Karpas-422 (cell line): Measurements from ENCODE around the gene BPGM. TPM values are rescaled to one million over a fixed set of nuclear protein-coding genes. Genes with fewer than 3 reads are reported as not detected.
A peak's percentile ranks its signal among the peaks of the same experiment; 100 is the strongest.

Experiments used
- DNase-seq: peaks from one replicate; pipeline ENCODE4 v3.0.0-alpha.2; 2015
- H2AFZ ChIP-seq: fragments of 200-600 bp; sonication (generic); 2 replicates; pipeline ENCODE4 v1.6.1; 2014; ENCODE audit warnings: antibody characterized with exemption, low read length, mixed read lengths
- H3K27ac ChIP-seq: fragments of 200-600 bp; sonication (generic); 2 replicates; pipeline ENCODE4 v1.5.1; 2014; ENCODE audit warnings: mild to moderate bottlenecking, low read length, moderate library complexity
- H3K27me3 ChIP-seq: fragments of 200-600 bp; sonication (generic); 2 replicates; pipeline ENCODE4 v1.6.1; 2014; ENCODE audit warnings: low read length, mixed read lengths
- H3K36me3 ChIP-seq: fragments of 200-600 bp; sonication (generic); 2 replicates; pipeline ENCODE4 v1.6.1; 2014; ENCODE audit warnings: low read length, mixed read lengths; ENCODE audit not compliant: insufficient read depth
- H3K4me1 ChIP-seq: fragments of 200-600 bp; sonication (generic); 2 replicates; pipeline ENCODE4 v1.6.1; 2014; ENCODE audit warnings: mild to moderate bottlenecking, low read length, mixed read lengths
- H3K4me2 ChIP-seq: fragments of 200-600 bp; sonication (generic); 2 replicates; pipeline ENCODE4 v1.6.1; 2014; ENCODE audit warnings: low read length, low read depth, mild to moderate bottlenecking; ENCODE audit not compliant: poor library complexity, severe bottlenecking
- H3K4me3 ChIP-seq: fragments of 200-600 bp; sonication (generic); 2 replicates; pipeline ENCODE4 v1.5.1; 2014; ENCODE audit warnings: mild to moderate bottlenecking, antibody characterized with exemption, low read length, mixed read lengths
- H3K79me2 ChIP-seq: fragments of 200-600 bp; sonication (generic); 2 replicates; pipeline ENCODE4 v1.6.1; 2014; ENCODE audit warnings: mild to moderate bottlenecking, low read length, mixed read lengths
- H3K9ac ChIP-seq: fragments of 200-600 bp; sonication (generic); 2 replicates; pipeline ENCODE4 v1.6.0; 2014; ENCODE audit warnings: low read length
- H3K9me2 ChIP-seq: fragments of 200-600 bp; sonication (generic), shearing (Covaris generic); replicated peaks from 2 replicates; pipeline ENCODE4 v1.6.0; 2014; ENCODE audit warnings: mild to moderate bottlenecking, low read length, moderate library complexity; ENCODE audit not compliant: insufficient read depth
- H3K9me3 ChIP-seq: fragments of 300-700, 200-600 bp; sonication (generic); 2 replicates; pipeline ENCODE4 v1.6.1; 2014; ENCODE audit warnings: low read length, mixed read lengths
- H4K20me1 ChIP-seq: fragments of 200-600 bp; sonication (generic); 2 replicates; pipeline ENCODE4 v1.6.1; 2014; ENCODE audit warnings: mild to moderate bottlenecking, antibody characterized with exemption, low read length, low read depth; ENCODE audit not compliant: insufficient read depth
- total RNA-seq: library from RNA; depleted of rRNA; stranded (reverse); fragments of >200 nt; shearing (Covaris generic); gene quantifications from 2 replicates; pipeline ENCODE4 v1.2.3, GENCODE V29; 2014; ENCODE audit warnings: low replicate concordance

Gene BPGM
- total RNA-seq, 1 experiment from 2014 or later: 11.1 TPM

DNA sequence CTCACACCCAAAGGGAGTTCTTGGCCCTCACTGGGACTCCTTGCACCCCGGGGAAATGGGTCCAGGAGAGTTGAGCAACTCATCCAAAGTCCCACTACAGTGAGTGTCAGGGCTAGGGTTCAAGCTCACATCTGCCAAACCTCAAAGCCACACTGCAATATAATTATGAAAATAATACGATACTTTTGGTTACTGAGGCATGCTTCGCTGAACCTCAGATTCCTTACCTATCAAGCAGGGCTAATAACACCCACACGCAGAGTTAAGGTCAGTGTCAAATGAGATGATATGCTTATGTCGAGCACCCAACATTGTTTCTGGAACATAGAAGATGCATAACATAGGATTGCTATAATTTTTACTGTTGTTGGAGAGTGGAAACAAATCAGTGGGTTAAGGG is 58.2 kb downstream of the BPGM start:
- H3K79me2 ChIP-seq: no peaks in the 10 kb centered on the region
- no peaks in the 10 kb centered on the region for H3K27me3 ChIP-seq
- no peak overlapping the region for H3K4me3 ChIP-seq
- H3K9ac ChIP-seq: no peak overlapping the region
- H3K36me3 ChIP-seq: no peaks in the 10 kb centered on the region
- H3K9me2 ChIP-seq: no peaks in the 10 kb centered on the region
- DNase-seq: peak; percentile 51
- no peak overlapping the region for H3K4me2 ChIP-seq
- no peaks in the 10 kb centered on the region for H4K20me1 ChIP-seq
- no peaks in the 10 kb centered on the region for H3K9me3 ChIP-seq
- no peak overlapping the region for H3K27ac ChIP-seq
- H2AFZ ChIP-seq: no peak overlapping the region
- peaks cover 13% of the 10 kb centered on the region for H3K4me1 ChIP-seq

GRCh38 chr7:134705716-134706115 is 59.1 kb downstream of the BPGM start:
- Histone ChIP-seq H3K9ac (no peak overlapping the region), H3K27me3 (no peaks in the 10 kb centered on the region), H3K79me2 (no peaks in the 10 kb centered on the region), H3K4me3 (no peak overlapping the region), H3K36me3 (no peaks in the 10 kb centered on the region), H3K27ac (no peak overlapping the region), H3K9me3 (no peaks in the 10 kb centered on the region), H2AFZ (no peak overlapping the region), H3K9me2 (no peaks in the 10 kb centered on the region), H3K4me1 (peaks cover 13% of the 10 kb centered on the region), H4K20me1 (no peaks in the 10 kb centered on the region), H3K4me2 (no peak overlapping the region)
- DNase-seq: no peak

- H4K20me1 ChIP-seq: no peaks in the 10 kb centered on the region
- H3K27ac ChIP-seq: no peak overlapping the region
- no peaks in the 10 kb centered on the region for H3K9me3 ChIP-seq
- no peak overlapping the region for H3K4me3 ChIP-seq
- H3K79me2 ChIP-seq: no peaks in the 10 kb centered on the region
- H3K9me2 ChIP-seq: no peaks in the 10 kb centered on the region
- no peak overlapping the region for H3K4me2 ChIP-seq
- no peaks in the 10 kb centered on the region for H3K27me3 ChIP-seq
- DNase-seq: no peak
- no peaks in the 10 kb centered on the region for H3K36me3 ChIP-seq
- peaks cover 13% of the 10 kb centered on the region for H3K4me1 ChIP-seq
- no peak overlapping the region for H2AFZ ChIP-seq
- H3K9ac ChIP-seq: no peak overlapping the region
These were observed 59.8 kb downstream of the BPGM start for GRCh38 chr7:134706468-134706867.

GRCh38 chr7:134707663-134708378 is 61.2 kb downstream of the BPGM start:
- H3K27me3 ChIP-seq: no peaks in the 10 kb centered on the region
- H3K9me3 ChIP-seq: no peaks in the 10 kb centered on the region
- H3K9me2 ChIP-seq: no peaks in the 10 kb centered on the region
- no peak overlapping the region for H2AFZ ChIP-seq
- H4K20me1 ChIP-seq: no peaks in the 10 kb centered on the region
- peaks cover 13% of the 10 kb centered on the region for H3K4me1 ChIP-seq
- H3K27ac ChIP-seq: no peak overlapping the region
- no peak overlapping the region for H3K4me3 ChIP-seq
- no peak overlapping the region for H3K4me2 ChIP-seq
- no peaks in the 10 kb centered on the region for H3K36me3 ChIP-seq
- H3K79me2 ChIP-seq: no peaks in the 10 kb centered on the region
- H3K9ac ChIP-seq: no peak overlapping the region
- DNase-seq: no peak

- no peaks in the 10 kb centered on the region for H3K9me3 ChIP-seq
- no peak overlapping the region for H3K27ac ChIP-seq
These were observed 62.0 kb downstream of the BPGM start for GRCh38 chr7:134708692-134709091.

GRCh38 chr7:134709197-134709596 is 62.5 kb downstream of the BPGM start:
- H3K9me2 ChIP-seq: no peaks in the 10 kb centered on the region
- H3K36me3 ChIP-seq: no peaks in the 10 kb centered on the region
- no peaks in the 10 kb centered on the region for H3K9me3 ChIP-seq
- H3K9ac ChIP-seq: no peak overlapping the region
- no peaks in the 10 kb centered on the region for H3K27me3 ChIP-seq
- no peak overlapping the region for H3K4me2 ChIP-seq
- H3K79me2 ChIP-seq: no peaks in the 10 kb centered on the region
- peaks cover 13% of the 10 kb centered on the region for H3K4me1 ChIP-seq
- H3K27ac ChIP-seq: no peak overlapping the region
- H3K4me3 ChIP-seq: no peak overlapping the region
- H4K20me1 ChIP-seq: no peaks in the 10 kb centered on the region
- no peak for DNase-seq
- H2AFZ ChIP-seq: no peak overlapping the region

More at GRCh38 chr7:134708692-134709091, 62.0 kb downstream of the BPGM start:
- H3K4me3 ChIP-seq: no peak overlapping the region
- H3K9ac ChIP-seq: no peak overlapping the region
- no peaks in the 10 kb centered on the region for H3K9me2 ChIP-seq
- no peak for DNase-seq
- no peaks in the 10 kb centered on the region for H3K27me3 ChIP-seq
- no peak overlapping the region for H2AFZ ChIP-seq
- no peaks in the 10 kb centered on the region for H3K79me2 ChIP-seq
- no peaks in the 10 kb centered on the region for H3K36me3 ChIP-seq
- no peak overlapping the region for H3K4me2 ChIP-seq
- no peaks in the 10 kb centered on the region for H4K20me1 ChIP-seq
- H3K4me1 ChIP-seq: peaks cover 13% of the 10 kb centered on the region

- no peaks in the 10 kb centered on the region for H4K20me1 ChIP-seq
- H3K27me3 ChIP-seq: no peaks in the 10 kb centered on the region
- H3K27ac ChIP-seq: no peak overlapping the region
- no peak overlapping the region for H3K9ac ChIP-seq
- H3K79me2 ChIP-seq: no peaks in the 10 kb centered on the region
- no peak overlapping the region for H3K4me2 ChIP-seq
- H3K9me2 ChIP-seq: no peaks in the 10 kb centered on the region
- DNase-seq: no peak
- no peaks in the 10 kb centered on the region for H3K36me3 ChIP-seq
- H3K4me1 ChIP-seq: no peaks in the 10 kb centered on the region; the same call in 1 of the 2 replicates
- no peak overlapping the region for H2AFZ ChIP-seq
- H3K4me3 ChIP-seq: no peak overlapping the region
- H3K9me3 ChIP-seq: no peaks in the 10 kb centered on the region
These were observed 63.8 kb downstream of the BPGM start for GRCh38 chr7:134710511-134710853.

DNA sequence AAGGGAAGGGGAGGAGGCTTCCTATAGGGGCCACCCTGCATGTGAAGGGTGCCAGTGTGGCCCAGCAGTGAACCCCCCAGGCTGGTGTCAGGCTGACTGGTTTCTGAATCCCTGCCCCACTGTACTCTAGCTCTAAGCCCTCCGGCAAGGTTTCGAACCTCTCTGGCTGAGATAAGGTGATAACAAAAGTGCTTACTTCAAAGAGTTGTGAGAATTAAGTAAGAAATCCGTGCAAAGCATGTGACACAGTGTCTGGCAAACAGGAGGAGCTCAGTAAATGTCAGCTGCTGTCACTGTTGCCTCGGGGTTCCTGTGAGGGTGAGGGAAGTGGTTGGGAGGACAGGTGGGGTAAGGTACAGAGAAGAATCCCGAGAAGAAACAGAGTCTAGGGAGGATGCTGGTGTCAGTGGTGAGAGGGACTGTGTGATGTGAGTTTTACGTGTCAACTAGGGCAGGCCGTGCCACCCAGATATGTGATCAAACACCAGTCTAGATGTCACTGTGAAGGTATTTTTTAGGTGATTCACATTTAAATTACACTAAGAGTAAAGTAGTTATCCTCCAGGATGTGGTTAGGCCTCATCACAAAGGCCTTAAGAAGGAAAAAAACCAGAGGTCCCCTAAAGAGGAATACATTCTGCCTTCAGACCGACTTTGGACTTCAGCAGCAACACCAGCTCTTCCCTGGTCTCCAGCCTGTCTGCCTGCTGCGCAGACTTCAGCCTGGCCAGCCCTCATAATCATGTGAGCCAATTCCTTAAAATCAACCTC is 64.4 kb downstream of the BPGM start:
- H3K27me3 ChIP-seq: no peaks in the 10 kb centered on the region
- no peaks in the 10 kb centered on the region for H3K79me2 ChIP-seq
- H3K4me1 ChIP-seq: no peaks in the 10 kb centered on the region
- H3K9ac ChIP-seq: no peak overlapping the region
- no peaks in the 10 kb centered on the region for H3K36me3 ChIP-seq
- H3K4me2 ChIP-seq: no peak overlapping the region
- no peaks in the 10 kb centered on the region for H3K9me3 ChIP-seq
- no peaks in the 10 kb centered on the region for H3K9me2 ChIP-seq
- no peaks in the 10 kb centered on the region for H4K20me1 ChIP-seq
- no peak overlapping the region for H3K27ac ChIP-seq
- DNase-seq: no peak
- H3K4me3 ChIP-seq: no peak overlapping the region
- no peak overlapping the region for H2AFZ ChIP-seq
